Neural crest cell (in vitro differentiated cells): ENCODE data around the gene MICAL3. TPM values are rescaled to one million over a fixed set of nuclear protein-coding genes. Genes with fewer than 3 reads are reported as not detected.
A peak's percentile ranks its signal among the peaks of the same experiment; 100 is the strongest.

Source experiments
- DNase-seq: peaks from one replicate; pipeline ENCODE4 v3.0.0; 2021; ENCODE audit warnings: low read depth, mixed read lengths, low spot score
- H3K27ac Mint-ChIP-seq: one replicate; pipeline ENCODE4 v1.8.0; 2021; ENCODE audit warnings: mild to moderate bottlenecking, mixed read lengths; ENCODE audit not compliant: unreplicated experiment
- H3K27me3 Mint-ChIP-seq: 2 replicates; pipeline ENCODE4 v1.8.0; 2021; ENCODE audit warnings: low read depth, mild to moderate bottlenecking, mixed read lengths
- H3K36me3 Mint-ChIP-seq: 2 replicates; pipeline ENCODE4 v1.8.0; 2021; ENCODE audit warnings: low read depth, mild to moderate bottlenecking, mixed read lengths
- H3K4me1 Mint-ChIP-seq: 2 replicates; pipeline ENCODE4 v1.8.0; 2021; ENCODE audit warnings: mixed read lengths
- H3K4me3 Mint-ChIP-seq: one replicate; pipeline ENCODE4 v1.8.0; 2021; ENCODE audit warnings: mild to moderate bottlenecking, mixed read lengths
- H3K9me3 Mint-ChIP-seq: 2 replicates; pipeline ENCODE4 v1.8.0; 2021; ENCODE audit warnings: mixed read lengths
- CTCF ChIP-seq: fragments of 200-600 bp; sonication (generic); conservative IDR thresholded peaks from 2 replicates; pipeline ENCODE4 v1.5.0; 2021; ENCODE audit warnings: antibody characterized with exemption, mild to moderate bottlenecking
- total RNA-seq: library from RNA; stranded (reverse); gene quantifications from 2 replicates; pipeline ENCODE4 v1.2.1, GENCODE V29; 2021

MICAL3 gene
- total RNA-seq, 1 donor from 2014 or later, result 84.5 TPM

GRCh38 chr22:17902960-17903359 lies 121.4 kb downstream of the MICAL3 start:
- H3K27ac Mint-ChIP-seq, result no peak overlapping the region
- peaks cover 12% of the 10 kb centered on the region for H3K4me1 Mint-ChIP-seq
- H3K27me3 Mint-ChIP-seq, result no peaks in the 10 kb centered on the region
- no peak for TF ChIP-seq CTCF
- H3K9me3 Mint-ChIP-seq, result no peaks in the 10 kb centered on the region
- no peak overlapping the region for H3K4me3 Mint-ChIP-seq
- DNase-seq, result no peak
- H3K36me3 Mint-ChIP-seq, result peaks cover 21% of the 10 kb centered on the region

GRCh38 chr22:17898375-17898774 lies 126.0 kb downstream of the MICAL3 start:
- no peak overlapping the region for H3K27ac Mint-ChIP-seq

GRCh38 chr22:17897858-17898257 lies 126.5 kb downstream of the MICAL3 start:
- Mint-ChIP-seq H3K9me3 (no peaks in the 10 kb centered on the region), H3K4me3 (no peak overlapping the region), H3K4me1 (peaks cover 4% of the 10 kb centered on the region), H3K27ac (no peak overlapping the region), H3K36me3 (peaks cover 9% of the 10 kb centered on the region), H3K27me3 (no peaks in the 10 kb centered on the region)
- TF ChIP-seq CTCF, result no peak
- DNase-seq, result no peak

More at GRCh38 chr22:17898375-17898774, 126.0 kb downstream of the MICAL3 start:
- no peak for TF ChIP-seq CTCF
- Mint-ChIP-seq H3K36me3 (peaks cover 10% of the 10 kb centered on the region), H3K27me3 (no peaks in the 10 kb centered on the region), H3K9me3 (no peaks in the 10 kb centered on the region), H3K4me1 (peaks cover 5% of the 10 kb centered on the region), H3K4me3 (no peak overlapping the region)
- no peak for DNase-seq

- Mint-ChIP-seq H3K4me1 (peaks cover 4% of the 10 kb centered on the region), H3K9me3 (no peaks in the 10 kb centered on the region), H3K27ac (no peak overlapping the region), H3K36me3 (peaks cover 6% of the 10 kb centered on the region), H3K4me3 (no peak overlapping the region), H3K27me3 (no peaks in the 10 kb centered on the region)
- TF ChIP-seq CTCF, result no peak
- no peak for DNase-seq
These were observed 126.9 kb downstream of the MICAL3 start for GRCh38 chr22:17897426-17897825.

- no peaks in the 10 kb centered on the region for H3K27me3 Mint-ChIP-seq
- no peaks in the 10 kb centered on the region for H3K9me3 Mint-ChIP-seq
- H3K36me3 Mint-ChIP-seq, result peaks cover 6% of the 10 kb centered on the region
- H3K4me3 Mint-ChIP-seq, result no peak overlapping the region
- H3K4me1 Mint-ChIP-seq, result peaks cover 4% of the 10 kb centered on the region
- peak overlapping the region; percentile 85 for H3K27ac Mint-ChIP-seq
- peak; percentile 48 for TF ChIP-seq CTCF
- no peak for DNase-seq
These were observed 127.8 kb downstream of the MICAL3 start for GRCh38 chr22:17896586-17896985.
